K562 (cell line): ENCODE measurements around the gene GPSM3. TPM values are rescaled to one million over a fixed set of nuclear protein-coding genes. Genes with fewer than 3 reads are reported as not detected.
A peak's percentile ranks its signal among the peaks of the same experiment; 100 is the strongest.

Experiments
- BDP1 ChIP-seq: IDR thresholded peaks from 3 replicates; pipeline ENCODE4 v1.6.1; 2011; ENCODE audit not compliant: insufficient read length, insufficient read depth
- ESRRA ChIP-seq: fragments of 450-650 bp; IDR thresholded peaks from 2 replicates; pipeline ENCODE4 v1.6.1; 2014; ENCODE audit warnings: low read depth, mild to moderate bottlenecking, moderate library complexity, borderline replicate concordance
- EWSR1 ChIP-seq: fragments of 450-650 bp; IDR thresholded peaks from 2 replicates; pipeline ENCODE4 v1.6.1; 2018; ENCODE audit warnings: borderline replicate concordance, mild to moderate bottlenecking, low read depth, moderate library complexity; ENCODE audit not compliant: partially characterized antibody
- FOXJ3 ChIP-seq: sonication (generic); formaldehyde crosslinking; IDR thresholded peaks from 2 replicates; pipeline ENCODE4 v1.4.0; 2020; ENCODE audit warnings: mild to moderate bottlenecking, missing genetic modification reagents
- FUS ChIP-seq: fragments of 200-400 bp; formaldehyde crosslinking; optimal IDR thresholded peaks from 2 replicates; pipeline ENCODE3; 2017; ENCODE audit warnings: low read depth, low read length
- KAT7 ChIP-seq: sonication (generic); formaldehyde crosslinking; IDR thresholded peaks from 2 replicates; pipeline ENCODE4 v1.8.0; 2022; ENCODE audit warnings: missing genetic modification reagents, mild to moderate bottlenecking, borderline replicate concordance
- NR2F6 ChIP-seq: fragments of 450-650 bp; formaldehyde crosslinking; IDR thresholded peaks from 2 replicates; pipeline ENCODE4 v1.4.0; 2020; ENCODE audit warnings: mild to moderate bottlenecking
- PML ChIP-seq: IDR thresholded peaks from 2 replicates; pipeline ENCODE4 v1.6.1; 2012; ENCODE audit warnings: low read length, inconsistent platforms
- ZNF134 ChIP-seq: fragments of 250-450 bp; sonication (Bioruptor Pico); conservative IDR thresholded peaks from 2 replicates; pipeline ENCODE4 v1.4.0; 2020
- ZNF143 ChIP-seq: sonication (generic); formaldehyde crosslinking; IDR thresholded peaks from 2 replicates; pipeline ENCODE4 v1.9.0; 2022; ENCODE audit warnings: mild to moderate bottlenecking, missing genetic modification reagents
- ZNF212 ChIP-seq: fragments of 450-650 bp; formaldehyde crosslinking; IDR thresholded peaks from 2 replicates; pipeline ENCODE4 v1.4.0; 2020; ENCODE audit warnings: mild to moderate bottlenecking
- ZNF253 ChIP-seq: fragments of 250-450 bp; sonication (Bioruptor Pico); conservative IDR thresholded peaks from 2 replicates; pipeline ENCODE4 v1.6.1; 2021; ENCODE audit warnings: mild to moderate bottlenecking
- ZNF408 ChIP-seq: fragments of 250-450 bp; sonication (Bioruptor Pico); IDR thresholded peaks from 2 replicates; pipeline ENCODE4 v1.4.0; 2020; ENCODE audit warnings: low read depth, mild to moderate bottlenecking, moderate library complexity
- ZNF551 ChIP-seq: fragments of 250-450 bp; sonication (Bioruptor Pico); IDR thresholded peaks from 2 replicates; pipeline ENCODE4 v1.5.0; 2021; ENCODE audit warnings: mild to moderate bottlenecking, moderate library complexity
- polyA plus RNA-seq, 8 experiments: library from polyadenylated mRNA; depleted of rRNA in 4 of 8; stranded (reverse) in 5 of 8; unstranded in 3 of 8; fragments of >200 nt; fragmentation: Nextera tagmentation in 2 of 8; fragmentation: Illumina TruSeq in 1 of 8; extraction: Ambion mirVana in 2 of 8; extraction: Trizol in 1 of 8; gene quantifications; 2 replicates each; pipeline versions ENCODE4 v1.2.1 to v1.2.3, GENCODE V29; 2011 to 2014; ENCODE audit warnings: inconsistent platforms in 1 of 8, missing spikeins in 1 of 8
- total RNA-seq, 7 experiments: library from RNA; depleted of rRNA in 6 of 7; stranded (reverse); fragments of >200 nt in 6 of 7; fragmentation: Illumina TruSeq in 2 of 7; extraction: Trizol in 2 of 7; gene quantifications; 2 replicates each; pipeline versions ENCODE4 v1.2.1 to v1.2.3, GENCODE V29; 2011 to 2021; ENCODE audit warnings: low replicate concordance in 1 of 7
- TF ChIP-seq, protein P1 (sequence below): fragments of 450-650 bp; formaldehyde crosslinking; IDR thresholded peaks from 2 replicates; pipeline ENCODE4 v1.4.0; 2020; ENCODE audit warnings: mild to moderate bottlenecking
- TF ChIP-seq, protein P2 (sequence below): sonication (generic); formaldehyde crosslinking; IDR thresholded peaks from 2 replicates; pipeline ENCODE4 v1.8.0; 2023; ENCODE audit warnings: mild to moderate bottlenecking, missing genetic modification reagents
- TF ChIP-seq, protein P3 (sequence below): fragments of 250-450 bp; sonication (Bioruptor Pico); IDR thresholded peaks from 2 replicates; pipeline ENCODE4 v1.8.0; 2021; ENCODE audit warnings: moderate library complexity, mild to moderate bottlenecking, inconsistent platforms
- TF ChIP-seq, protein P4 (sequence below), 2 experiments: fragments of 450-650 bp in 1 of 2; IDR thresholded peaks; 2 replicates each; pipeline ENCODE4 v1.6.1; 2011 to 2017; ENCODE audit warnings: low read depth in 2 of 2, antibody characterized with exemption in 1 of 2, borderline replicate concordance in 1 of 2, low read length in 1 of 2, mild to moderate bottlenecking in 1 of 2, mixed read lengths in 1 of 2; ENCODE audit not compliant: control insufficient read depth in 1 of 2
- TF ChIP-seq, protein P5 (sequence below): fragments of 250-450 bp; sonication (Bioruptor Pico); IDR thresholded peaks from 2 replicates; pipeline ENCODE4 v1.4.0; 2020

The GPSM3 gene
- total and polyA plus RNA-seq, 9 of the 15 experiments (the other 6 are each of a cell fraction or from before 2014, with no cell fraction given), result 5.3 to 42.6 (median 24.4) TPM

DNA sequence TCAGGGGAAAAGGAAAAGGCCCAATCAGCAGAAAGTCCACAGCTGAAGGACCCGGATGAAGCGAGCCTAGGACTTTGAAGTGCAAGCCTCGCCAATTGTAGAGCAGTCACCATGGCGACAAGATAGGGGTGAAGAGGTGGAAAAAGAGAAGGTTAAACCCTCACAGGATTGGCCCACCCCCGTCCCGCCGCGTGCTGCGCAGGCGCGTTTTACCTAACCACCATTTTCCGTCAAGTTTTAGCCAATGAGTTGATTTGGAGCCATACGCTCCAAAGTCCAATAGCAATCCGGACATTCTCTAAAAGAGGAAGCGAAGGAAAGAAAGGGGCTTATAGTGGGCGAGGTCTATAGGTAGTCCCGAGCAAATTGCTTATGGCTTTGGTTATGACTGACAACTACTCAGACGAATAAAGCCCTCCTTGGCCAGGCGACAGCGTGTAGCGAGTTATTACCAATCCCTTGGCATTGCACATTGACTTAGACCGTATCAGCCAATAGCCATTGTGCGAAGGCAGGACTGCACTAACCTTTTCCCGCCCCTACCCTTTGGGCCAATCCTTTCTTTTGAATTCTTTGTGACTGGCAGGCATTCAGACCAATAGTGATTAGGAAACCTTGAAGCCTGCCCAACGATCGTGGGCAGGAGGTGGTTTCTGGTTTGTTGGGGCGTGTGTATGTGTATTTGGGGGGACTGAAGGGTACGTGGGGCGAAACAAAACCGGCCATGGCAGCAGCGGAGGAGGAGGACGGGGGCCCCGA is 14.5 kb downstream of the GPSM3 start, which contains the start of gene RNF5 (continued):
- TF ChIP-seq, protein P1, sequence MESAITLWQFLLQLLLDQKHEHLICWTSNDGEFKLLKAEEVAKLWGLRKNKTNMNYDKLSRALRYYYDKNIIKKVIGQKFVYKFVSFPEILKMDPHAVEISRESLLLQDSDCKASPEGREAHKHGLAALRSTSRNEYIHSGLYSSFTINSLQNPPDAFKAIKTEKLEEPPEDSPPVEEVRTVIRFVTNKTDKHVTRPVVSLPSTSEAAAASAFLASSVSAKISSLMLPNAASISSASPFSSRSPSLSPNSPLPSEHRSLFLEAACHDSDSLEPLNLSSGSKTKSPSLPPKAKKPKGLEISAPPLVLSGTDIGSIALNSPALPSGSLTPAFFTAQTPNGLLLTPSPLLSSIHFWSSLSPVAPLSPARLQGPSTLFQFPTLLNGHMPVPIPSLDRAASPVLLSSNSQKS (CRISPR knock-in tag), result no peak
- TF ChIP-seq NR2F6 (no peak), FOXJ3 (CRISPR knock-in tag) (no peak), PML (peak; percentile 14; the same call in 1 of the 2 replicates), ZNF143 (CRISPR knock-in tag) (no peak), ESRRA (peak; percentile 74; the same call in 1 of the 2 replicates), FUS (no peak), BDP1 (no peak), ZNF408 (CRISPR knock-in tag) (no peak), ZNF253 (no peak), EWSR1 (no peak), ZNF134 (CRISPR knock-in tag) (peak; percentile 39; the same call in 1 of the 2 replicates), KAT7 (no peak), ZNF212 (CRISPR knock-in tag) (no peak), ZNF551 (CRISPR knock-in tag) (no peak)
- TF ChIP-seq, protein P2, sequence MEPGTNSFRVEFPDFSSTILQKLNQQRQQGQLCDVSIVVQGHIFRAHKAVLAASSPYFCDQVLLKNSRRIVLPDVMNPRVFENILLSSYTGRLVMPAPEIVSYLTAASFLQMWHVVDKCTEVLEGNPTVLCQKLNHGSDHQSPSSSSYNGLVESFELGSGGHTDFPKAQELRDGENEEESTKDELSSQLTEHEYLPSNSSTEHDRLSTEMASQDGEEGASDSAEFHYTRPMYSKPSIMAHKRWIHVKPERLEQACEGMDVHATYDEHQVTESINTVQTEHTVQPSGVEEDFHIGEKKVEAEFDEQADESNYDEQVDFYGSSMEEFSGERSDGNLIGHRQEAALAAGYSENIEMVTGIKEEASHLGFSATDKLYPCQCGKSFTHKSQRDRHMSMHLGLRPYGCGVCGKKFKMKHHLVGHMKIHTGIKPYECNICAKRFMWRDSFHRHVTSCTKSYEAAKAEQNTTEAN (CRISPR knock-in tag), result no peak
- TF ChIP-seq, protein P3, sequence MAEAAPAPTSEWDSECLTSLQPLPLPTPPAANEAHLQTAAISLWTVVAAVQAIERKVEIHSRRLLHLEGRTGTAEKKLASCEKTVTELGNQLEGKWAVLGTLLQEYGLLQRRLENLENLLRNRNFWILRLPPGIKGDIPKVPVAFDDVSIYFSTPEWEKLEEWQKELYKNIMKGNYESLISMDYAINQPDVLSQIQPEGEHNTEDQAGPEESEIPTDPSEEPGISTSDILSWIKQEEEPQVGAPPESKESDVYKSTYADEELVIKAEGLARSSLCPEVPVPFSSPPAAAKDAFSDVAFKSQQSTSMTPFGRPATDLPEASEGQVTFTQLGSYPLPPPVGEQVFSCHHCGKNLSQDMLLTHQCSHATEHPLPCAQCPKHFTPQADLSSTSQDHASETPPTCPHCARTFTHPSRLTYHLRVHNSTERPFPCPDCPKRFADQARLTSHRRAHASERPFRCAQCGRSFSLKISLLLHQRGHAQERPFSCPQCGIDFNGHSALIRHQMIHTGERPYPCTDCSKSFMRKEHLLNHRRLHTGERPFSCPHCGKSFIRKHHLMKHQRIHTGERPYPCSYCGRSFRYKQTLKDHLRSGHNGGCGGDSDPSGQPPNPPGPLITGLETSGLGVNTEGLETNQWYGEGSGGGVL, result no peak
- TF ChIP-seq, protein P4, sequence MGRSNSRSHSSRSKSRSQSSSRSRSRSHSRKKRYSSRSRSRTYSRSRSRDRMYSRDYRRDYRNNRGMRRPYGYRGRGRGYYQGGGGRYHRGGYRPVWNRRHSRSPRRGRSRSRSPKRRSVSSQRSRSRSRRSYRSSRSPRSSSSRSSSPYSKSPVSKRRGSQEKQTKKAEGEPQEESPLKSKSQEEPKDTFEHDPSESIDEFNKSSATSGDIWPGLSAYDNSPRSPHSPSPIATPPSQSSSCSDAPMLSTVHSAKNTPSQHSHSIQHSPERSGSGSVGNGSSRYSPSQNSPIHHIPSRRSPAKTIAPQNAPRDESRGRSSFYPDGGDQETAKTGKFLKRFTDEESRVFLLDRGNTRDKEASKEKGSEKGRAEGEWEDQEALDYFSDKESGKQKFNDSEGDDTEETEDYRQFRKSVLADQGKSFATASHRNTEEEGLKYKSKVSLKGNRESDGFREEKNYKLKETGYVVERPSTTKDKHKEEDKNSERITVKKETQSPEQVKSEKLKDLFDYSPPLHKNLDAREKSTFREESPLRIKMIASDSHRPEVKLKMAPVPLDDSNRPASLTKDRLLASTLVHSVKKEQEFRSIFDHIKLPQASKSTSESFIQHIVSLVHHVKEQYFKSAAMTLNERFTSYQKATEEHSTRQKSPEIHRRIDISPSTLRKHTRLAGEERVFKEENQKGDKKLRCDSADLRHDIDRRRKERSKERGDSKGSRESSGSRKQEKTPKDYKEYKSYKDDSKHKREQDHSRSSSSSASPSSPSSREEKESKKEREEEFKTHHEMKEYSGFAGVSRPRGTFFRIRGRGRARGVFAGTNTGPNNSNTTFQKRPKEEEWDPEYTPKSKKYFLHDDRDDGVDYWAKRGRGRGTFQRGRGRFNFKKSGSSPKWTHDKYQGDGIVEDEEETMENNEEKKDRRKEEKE (IDR thresholded peaks at IDR 0.05; ENCODE audit: borderline replicate concordance in 1 of 2, control insufficient read depth in 1 of 2, low read depth in 2 of 2, low read length in 1 of 2), result no peak
- TF ChIP-seq, protein P5, sequence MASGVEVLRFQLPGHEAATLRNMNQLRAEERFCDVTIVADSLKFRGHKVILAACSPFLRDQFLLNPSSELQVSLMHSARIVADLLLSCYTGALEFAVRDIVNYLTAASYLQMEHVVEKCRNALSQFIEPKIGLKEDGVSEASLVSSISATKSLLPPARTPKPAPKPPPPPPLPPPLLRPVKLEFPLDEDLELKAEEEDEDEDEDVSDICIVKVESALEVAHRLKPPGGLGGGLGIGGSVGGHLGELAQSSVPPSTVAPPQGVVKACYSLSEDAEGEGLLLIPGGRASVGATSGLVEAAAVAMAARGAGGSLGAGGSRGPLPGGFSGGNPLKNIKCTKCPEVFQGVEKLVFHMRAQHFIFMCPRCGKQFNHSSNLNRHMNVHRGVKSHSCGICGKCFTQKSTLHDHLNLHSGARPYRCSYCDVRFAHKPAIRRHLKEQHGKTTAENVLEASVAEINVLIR (CRISPR knock-in tag), result peak; percentile 57; the same call in 1 of the 2 replicates
